Activated T-cell treated with anti-CD3 and anti-CD28 coated beads, Interleukin-2, amount 50 U/mL, for 48 hours (primary cell): ENCODE measurements around the gene CD3D.
A peak's percentile ranks its signal among the peaks of the same experiment; 100 is the strongest.

Source experiments
- DNase-seq, 2 experiments: peaks; one replicate each; pipeline ENCODE4 v3.0.0-alpha.2; 2020

The CD3D gene

GRCh38 chr11:118338637-118339061, 3.9 kb downstream of the CD3D start:
- DNase-seq, result peak; percentile 88

- no peak for DNase-seq
Measured at GRCh38 chr11:118334745-118335144, 7.8 kb downstream of the CD3D start.

- DNase-seq, result no peak
Measured at GRCh38 chr11:118328745-118329144, 13.8 kb downstream of the CD3D start.

- no peak for DNase-seq
Measured at GRCh38 chr11:118325283-118325682, 17.2 kb downstream of the CD3D start.

GRCh38 chr11:118322721-118323120, 19.8 kb downstream of the CD3D start:
- no peak for DNase-seq

- DNase-seq, result no peak
Measured at GRCh38 chr11:118321386-118322082, 21.0 kb downstream of the CD3D start.

- DNase-seq, result no peak
Measured at GRCh38 chr11:118320515-118320914, 22.0 kb downstream of the CD3D start.

GRCh38 chr11:118319337-118319707, 23.2 kb downstream of the CD3D start:
- no peak for DNase-seq

GRCh38 chr11:118318581-118319336, 23.7 kb downstream of the CD3D start:
- no peak for DNase-seq

- no peak for DNase-seq
Measured at GRCh38 chr11:118318124-118318523, 24.4 kb downstream of the CD3D start.

- DNase-seq, result no peak
Measured at GRCh38 chr11:118314988-118315411, 27.5 kb downstream of the CD3D start.

- no peak for DNase-seq
Measured at GRCh38 chr11:118313242-118313641, 29.3 kb downstream of the CD3D start.

- DNase-seq, result no peak
Measured at GRCh38 chr11:118312328-118312727, 30.2 kb downstream of the CD3D start.

- DNase-seq, result no peak
Measured at GRCh38 chr11:118311518-118311917, 31.0 kb downstream of the CD3D start.

GRCh38 chr11:118310781-118311485, 31.6 kb downstream of the CD3D start:
- no peak for DNase-seq

- no peak for DNase-seq
Measured at GRCh38 chr11:118310271-118310670, 32.2 kb downstream of the CD3D start.

- DNase-seq, result peak in 1 of 2 experiments; percentile 46
Measured at GRCh38 chr11:118308995-118309528, 33.4 kb downstream of the CD3D start.

- DNase-seq, result peak; percentile 57 to 65
Measured at GRCh38 chr11:118306556-118306955, 35.9 kb downstream of the CD3D start.

GRCh38 chr11:118305726-118306125, 36.8 kb downstream of the CD3D start:
- DNase-seq, result peak; percentile 57

- DNase-seq, result peak; percentile 80 to 81
Measured at GRCh38 chr11:118304568-118305248, 37.8 kb downstream of the CD3D start, which contains the start of gene CD3E. Gene CD3E (plus strand): TSS chr11:118304730. CDS start chr11:118304953, 223 bp downstream.

GRCh38 chr11:118304227-118304567, 38.3 kb downstream of the CD3D start:
- no peak for DNase-seq

- DNase-seq, result no peak
Measured at GRCh38 chr11:118301600-118302195, 40.8 kb downstream of the CD3D start.
